HEK293 (cell line): ENCODE results near the gene TMEM255A.

Experiments used
- CTCF ChIA-PET: fragments of 350-600 bp; formaldehyde crosslinking; extraction: SDS; loops from one replicate; lab custom pipeline; 2021; ENCODE audit warnings: antibody characterized with exemption; lab: Yijun Ruan, JAX
- POLR2A ChIA-PET: fragments of 300-600 bp; formaldehyde crosslinking; extraction: SDS; loops from one replicate; lab custom pipeline; 2020; ENCODE audit warnings: antibody characterized with exemption, inconsistent platforms; lab: Yijun Ruan, JAX
- H3K27ac ChIP-seq: fragments of 200-500 bp; sonication (Bioruptor generic); 2 replicates; pipeline ENCODE4 v1.5.1; 2014; ENCODE audit warnings: low read depth, low read length, control low read depth, inconsistent platforms; ENCODE audit errors: extremely low read depth
- H3K36me3 ChIP-seq, 2 experiments: fragments of 200-500 bp in 1 of 2; sonication (Bioruptor generic) in 1 of 2; 1 replicate in 1 of 2; 2 replicates in 1 of 2; pipeline ENCODE4 v1.5.1; 2014 to 2017; ENCODE audit warnings: inconsistent platforms in 2 of 2, low read length in 2 of 2; ENCODE audit not compliant: control insufficient read depth in 2 of 2, insufficient read depth in 1 of 2
- H3K4me1 ChIP-seq: fragments of 200-500 bp; sonication (Bioruptor generic); 2 replicates; pipeline ENCODE4 v1.5.1; 2014; ENCODE audit warnings: mild to moderate bottlenecking, low read length, inconsistent platforms; ENCODE audit not compliant: control insufficient read depth, insufficient read depth
- H3K4me3 ChIP-seq: 2 replicates; pipeline ENCODE4 v1.5.1; 2011; ENCODE audit warnings: low read depth, mild to moderate bottlenecking, control low read depth, low read length, moderate library complexity
- H3K9me3 ChIP-seq: fragments of 200-500 bp; sonication (Bioruptor generic); 2 replicates; pipeline ENCODE4 v1.5.1; 2014; ENCODE audit warnings: low read depth, low read length, inconsistent platforms; ENCODE audit not compliant: control insufficient read depth, insufficient read depth
- HIC1 ChIP-seq: fragments of 450-650 bp; formaldehyde crosslinking; IDR thresholded peaks from 2 replicates; pipeline ENCODE4 v1.5.1; 2016; ENCODE audit warnings: missing biosample characterization, missing genetic modification characterization
- KLF9 ChIP-seq: fragments of 450-650 bp; formaldehyde crosslinking; IDR thresholded peaks from 2 replicates; pipeline ENCODE4 v1.5.1; 2016; ENCODE audit warnings: missing biosample characterization, missing genetic modification characterization, low read depth
- PRDM6 ChIP-seq: fragments of 450-650 bp; formaldehyde crosslinking; IDR thresholded peaks from 2 replicates; pipeline ENCODE4 v1.5.1; 2017; ENCODE audit warnings: missing biosample characterization, missing genetic modification characterization
- SP3 ChIP-seq: fragments of 450-650 bp; formaldehyde crosslinking; IDR thresholded peaks from 2 replicates; pipeline ENCODE4 v1.5.1; 2016; ENCODE audit warnings: missing biosample characterization, missing genetic modification characterization
- YY2 ChIP-seq: fragments of 450-650 bp; formaldehyde crosslinking; IDR thresholded peaks from 2 replicates; pipeline ENCODE4 v1.5.1; 2016; ENCODE audit warnings: missing biosample characterization, missing genetic modification characterization
- ZBTB10 ChIP-seq: fragments of 450-650 bp; formaldehyde crosslinking; IDR thresholded peaks from 2 replicates; pipeline ENCODE4 v1.5.1; 2016; ENCODE audit warnings: missing biosample characterization, missing genetic modification characterization
- ZBTB7A ChIP-seq: fragments of 450-650 bp; formaldehyde crosslinking; IDR thresholded peaks from 2 replicates; pipeline ENCODE4 v1.5.1; 2016; ENCODE audit warnings: low read depth, missing biosample characterization, missing genetic modification characterization
- ZIC2 ChIP-seq: fragments of 450-650 bp; formaldehyde crosslinking; IDR thresholded peaks from 2 replicates; pipeline ENCODE4 v1.5.1; 2016; ENCODE audit warnings: missing biosample characterization, missing genetic modification characterization
- ZNF169 ChIP-seq: fragments of 450-650 bp; formaldehyde crosslinking; IDR thresholded peaks from 2 replicates; pipeline ENCODE4 v1.5.1; 2016; ENCODE audit warnings: missing biosample characterization, missing genetic modification characterization
- ZNF223 ChIP-seq: fragments of 450-650 bp; formaldehyde crosslinking; IDR thresholded peaks from 2 replicates; pipeline ENCODE4 v1.5.1; 2016; ENCODE audit warnings: missing biosample characterization, missing genetic modification characterization
- ZNF24 ChIP-seq: fragments of 450-650 bp; formaldehyde crosslinking; IDR thresholded peaks from 2 replicates; pipeline ENCODE4 v1.5.1; 2016; ENCODE audit warnings: missing biosample characterization, missing genetic modification characterization
- ZNF274 ChIP-seq, 2 experiments: fragments of 200-500 bp in 1 of 2; fragments of 450-650 bp in 1 of 2; sonication (Bioruptor generic) in 1 of 2; formaldehyde crosslinking in 1 of 2; IDR thresholded peaks; 2 replicates each; pipeline versions ENCODE4 v1.5.1 to v1.6.1; 2014 to 2016; ENCODE audit warnings: borderline replicate concordance in 1 of 2, inconsistent platforms in 1 of 2, low read length in 1 of 2, missing biosample characterization in 1 of 2, missing genetic modification characterization in 1 of 2
- ZNF302 ChIP-seq: fragments of 450-650 bp; formaldehyde crosslinking; IDR thresholded peaks from 2 replicates; pipeline ENCODE4 v1.5.1; 2016; ENCODE audit warnings: missing biosample characterization, missing genetic modification characterization, low read depth
- ZNF311 ChIP-seq: fragments of 450-650 bp; formaldehyde crosslinking; IDR thresholded peaks from 2 replicates; pipeline ENCODE4 v1.5.1; 2017; ENCODE audit warnings: missing biosample characterization, missing genetic modification characterization, borderline replicate concordance
- ZNF341 ChIP-seq: fragments of 450-650 bp; formaldehyde crosslinking; IDR thresholded peaks from 2 replicates; pipeline ENCODE4; 2016; ENCODE audit warnings: low read depth, missing biosample characterization, missing genetic modification characterization
- ZNF362 ChIP-seq: fragments of 450-650 bp; formaldehyde crosslinking; IDR thresholded peaks from 2 replicates; pipeline ENCODE4 v1.5.1; 2016; ENCODE audit warnings: missing biosample characterization, missing genetic modification characterization
- ZNF391 ChIP-seq: fragments of 450-650 bp; formaldehyde crosslinking; IDR thresholded peaks from 2 replicates; pipeline ENCODE4 v1.5.1; 2016; ENCODE audit warnings: low read depth, missing biosample characterization, missing genetic modification characterization, borderline replicate concordance
- ZNF416 ChIP-seq: fragments of 450-650 bp; formaldehyde crosslinking; IDR thresholded peaks from 2 replicates; pipeline ENCODE4 v1.5.1; 2016; ENCODE audit warnings: missing biosample characterization, missing genetic modification characterization
- ZNF423 ChIP-seq: fragments of 450-650 bp; formaldehyde crosslinking; IDR thresholded peaks from 2 replicates; pipeline ENCODE4 v1.5.1; 2016; ENCODE audit warnings: missing biosample characterization, missing genetic modification characterization
- ZNF521 ChIP-seq: fragments of 450-650 bp; formaldehyde crosslinking; IDR thresholded peaks from 2 replicates; pipeline ENCODE4 v1.5.1; 2017; ENCODE audit warnings: missing biosample characterization, mild to moderate bottlenecking, missing genetic modification characterization
- ZNF530 ChIP-seq: fragments of 450-650 bp; formaldehyde crosslinking; IDR thresholded peaks from 2 replicates; pipeline ENCODE4 v1.5.1; 2016; ENCODE audit warnings: low read depth, missing biosample characterization, missing genetic modification characterization
- ZNF544 ChIP-seq: fragments of 450-650 bp; formaldehyde crosslinking; IDR thresholded peaks from 2 replicates; pipeline ENCODE4 v1.5.0; 2017; ENCODE audit warnings: missing biosample characterization, missing genetic modification characterization
- ZNF548 ChIP-seq: fragments of 450-650 bp; formaldehyde crosslinking; IDR thresholded peaks from 2 replicates; pipeline ENCODE4 v1.5.1; 2016; ENCODE audit warnings: missing biosample characterization, missing genetic modification characterization
- ZNF596 ChIP-seq: fragments of 450-650 bp; IDR thresholded peaks from 2 replicates; pipeline ENCODE4 v1.5.0; 2018; ENCODE audit warnings: missing biosample characterization, mild to moderate bottlenecking, missing genetic modification characterization, moderate library complexity
- ZNF610 ChIP-seq: fragments of 450-650 bp; formaldehyde crosslinking; IDR thresholded peaks from 2 replicates; pipeline ENCODE4 v1.5.1; 2016; ENCODE audit warnings: missing biosample characterization, missing genetic modification characterization, borderline replicate concordance
- ZNF626 ChIP-seq: fragments of 450-650 bp; sonication (Bioruptor Pico); formaldehyde crosslinking; IDR thresholded peaks from 2 replicates; pipeline ENCODE4 v1.5.1; 2018; ENCODE audit warnings: missing biosample characterization, missing genetic modification characterization, inconsistent platforms
- ZNF629 ChIP-seq: fragments of 450-650 bp; formaldehyde crosslinking; IDR thresholded peaks from 2 replicates; pipeline ENCODE4 v1.5.1; 2017; ENCODE audit warnings: missing biosample characterization, missing genetic modification characterization
- ZNF707 ChIP-seq: fragments of 450-650 bp; formaldehyde crosslinking; IDR thresholded peaks from 2 replicates; pipeline ENCODE4 v1.5.1; 2016; ENCODE audit warnings: missing biosample characterization, missing genetic modification characterization
- ZNF768 ChIP-seq: fragments of 450-650 bp; formaldehyde crosslinking; IDR thresholded peaks from 2 replicates; pipeline ENCODE4 v1.5.1; 2018; ENCODE audit warnings: missing biosample characterization, mild to moderate bottlenecking, missing genetic modification characterization

The TMEM255A gene

GRCh38 chrX:120291211-120291610, 20.1 kb downstream of the TMEM255A start:
- Histone ChIP-seq H3K4me3 (no peak overlapping the region), H3K27ac (no peak overlapping the region), H3K9me3 (no peaks in the 10 kb centered on the region), H3K36me3 (peaks cover 0 to 5% of the 10 kb centered on the region in 2 experiments; a peak in 1 of 3 replicates), H3K4me1 (no peaks in the 10 kb centered on the region)
- ChIA-PET CTCF (no interaction called here), POLR2A (no interaction called here)
- TF ChIP-seq PRDM6 (tag by site-specific recombination) (no peak), ZNF302 (tag by site-specific recombination) (no peak), ZNF274 (IDR thresholded peaks at IDR 0.05; ENCODE audit: low read length) (no peak), ZNF274 (tag by site-specific recombination; IDR thresholded peaks at IDR 0.05; ENCODE audit: borderline replicate concordance) (no peak), ZNF391 (tag by site-specific recombination) (no peak), KLF9 (tag by site-specific recombination) (no peak), ZNF530 (tag by site-specific recombination) (no peak), ZNF521 (tag by site-specific recombination) (no peak), ZNF768 (tag by site-specific recombination) (no peak), ZNF169 (tag by site-specific recombination) (no peak), ZNF362 (tag by site-specific recombination) (no peak), ZNF610 (tag by site-specific recombination) (no peak), ZBTB10 (tag by site-specific recombination) (no peak), ZIC2 (tag by site-specific recombination) (no peak), ZNF548 (tag by site-specific recombination) (no peak), ZNF423 (tag by site-specific recombination) (no peak), ZNF24 (tag by site-specific recombination) (no peak), ZNF629 (tag by site-specific recombination) (no peak)

GRCh38 chrX:120290107-120290506, 21.2 kb downstream of the TMEM255A start:
- no peak overlapping the region for H3K4me3 ChIP-seq
- CTCF ChIA-PET: interaction anchor here (0.6 to 1.4 kb wide), 4 partner anchors 24 to 274 kb away, joined by 3 to 5 read pairs (median 3); no protein-coding TSS in a partner anchor
- H3K27ac ChIP-seq: no peak overlapping the region
- TF ChIP-seq ZNF544 (no peak), ZNF626 (tag by site-specific recombination) (no peak), ZNF341 (tag by site-specific recombination) (no peak), ZNF707 (tag by site-specific recombination) (no peak), ZNF596 (no peak), HIC1 (no peak), ZNF311 (tag by site-specific recombination) (no peak), ZNF223 (no peak), ZBTB7A (tag by site-specific recombination) (no peak), YY2 (tag by site-specific recombination) (no peak), SP3 (no peak), ZNF416 (no peak)

More at GRCh38 chrX:120290107-120290506, 21.2 kb downstream of the TMEM255A start:
- Histone ChIP-seq H3K36me3 (peaks cover 0 to 8% of the 10 kb centered on the region in 2 experiments; a peak in 1 of 3 replicates), H3K9me3 (no peaks in the 10 kb centered on the region), H3K4me1 (no peaks in the 10 kb centered on the region)
- POLR2A ChIA-PET: no interaction called here
